Measurements from ENCODE around the gene TLR1.

- TF ChIP-seq CTCF (conservative IDR thresholded peaks at IDR 0.05 in 1 of 2, IDR thresholded peaks at IDR 0.05 in 1 of 2; ENCODE audit: extremely low read depth in 1 of 2, insufficient read depth in 1 of 2, low read depth in 1 of 2, low read length in 2 of 2) (no peak), EZH2 (IDR thresholded peaks at IDR 0.05; ENCODE audit: borderline replicate concordance, low read length) (no peak)
These were observed 44.8 kb downstream of the TLR1 start for GRCh38 chr4:38759790-38760122.

Measured in mammary epithelial cell (primary cell).